K562 (cell line): Measurements from ENCODE around the gene FTO. TPM values are rescaled to one million over a fixed set of nuclear protein-coding genes. Genes with fewer than 3 reads are reported as not detected.

Experiments used
- KLF10 ChIP-seq: fragments of 250-450 bp; sonication (Bioruptor Pico); IDR thresholded peaks from 2 replicates; pipeline ENCODE4 v1.6.1; 2021; ENCODE audit warnings: matching md5 sums
- NCOA2 ChIP-seq, 2 experiments: fragments of 450-650 bp; IDR thresholded peaks; 2 replicates each; pipeline ENCODE4 v1.6.1; 2018; ENCODE audit warnings: mild to moderate bottlenecking in 2 of 2, moderate library complexity in 1 of 2; ENCODE audit not compliant: partially characterized antibody in 2 of 2
- PTRF ChIP-seq: fragments of 450-650 bp; IDR thresholded peaks from 2 replicates; pipeline ENCODE4 v1.6.1; 2016; ENCODE audit warnings: mild to moderate bottlenecking, missing genetic modification characterization, missing compliant biosample characterization
- RBM17 ChIP-seq: fragments of 200-400 bp; formaldehyde crosslinking; IDR thresholded peaks from 2 replicates; pipeline ENCODE4 v1.6.1; 2017; ENCODE audit warnings: low read depth, mild to moderate bottlenecking, low read length, borderline replicate concordance
- RBM22 ChIP-seq: fragments of 200-400 bp; formaldehyde crosslinking; IDR thresholded peaks from 2 replicates; pipeline ENCODE4 v1.6.1; 2018; ENCODE audit warnings: low read length, low read depth; ENCODE audit not compliant: poor library complexity, severe bottlenecking
- RFX1 ChIP-seq: fragments of 450-650 bp; IDR thresholded peaks from 2 replicates; pipeline ENCODE4 v1.6.1; 2016; ENCODE audit warnings: mild to moderate bottlenecking, moderate library complexity
- SIRT6 ChIP-seq: IDR thresholded peaks from one replicate; pipeline ENCODE4 v1.6.1; 2012; ENCODE audit warnings: low read depth, mild to moderate bottlenecking, control low read depth, inconsistent platforms, low read length, moderate library complexity
- SMAD1 ChIP-seq: fragments of 150-350 bp; IDR thresholded peaks from 2 replicates; pipeline ENCODE4 v1.6.1; 2014; ENCODE audit warnings: low read length, low read depth; ENCODE audit not compliant: partially characterized antibody
- TAF1 ChIP-seq: IDR thresholded peaks from 2 replicates; pipeline ENCODE4 v1.6.1; 2011; ENCODE audit warnings: mild to moderate bottlenecking, low read length, moderate library complexity; ENCODE audit not compliant: insufficient read depth, control insufficient read depth, severe bottlenecking; ENCODE audit errors: extremely low read depth
- TAF9B ChIP-seq: fragments of 450-650 bp; IDR thresholded peaks from 2 replicates; pipeline ENCODE4 v1.6.1; 2018; ENCODE audit warnings: mild to moderate bottlenecking; ENCODE audit not compliant: partially characterized antibody
- polyA plus RNA-seq, 8 experiments: library from polyadenylated mRNA; depleted of rRNA in 4 of 8; stranded (reverse) in 5 of 8; unstranded in 3 of 8; fragments of >200 nt; fragmentation: Nextera tagmentation in 2 of 8; fragmentation: Illumina TruSeq in 1 of 8; extraction: Ambion mirVana in 2 of 8; extraction: Trizol in 1 of 8; gene quantifications; 2 replicates each; pipeline versions ENCODE4 v1.2.1 to v1.2.3, GENCODE V29; 2011 to 2014; ENCODE audit warnings: inconsistent platforms in 1 of 8, missing spikeins in 1 of 8
- total RNA-seq, 7 experiments: library from RNA; depleted of rRNA in 6 of 7; stranded (reverse); fragments of >200 nt in 6 of 7; fragmentation: Illumina TruSeq in 2 of 7; extraction: Trizol in 2 of 7; gene quantifications; 2 replicates each; pipeline versions ENCODE4 v1.2.1 to v1.2.3, GENCODE V29; 2011 to 2021; ENCODE audit warnings: low replicate concordance in 1 of 7
- TF ChIP-seq, protein P1 (sequence below): fragments of 250-450 bp; sonication (Bioruptor Pico); IDR thresholded peaks from 2 replicates; pipeline ENCODE4 v1.4.0; 2020

Gene FTO
- total and polyA plus RNA-seq, 9 of the 15 experiments (the other 6 are each of a cell fraction or from before 2014, with no cell fraction given), result 11.3 to 27.7 (median 25.5) TPM

DNA sequence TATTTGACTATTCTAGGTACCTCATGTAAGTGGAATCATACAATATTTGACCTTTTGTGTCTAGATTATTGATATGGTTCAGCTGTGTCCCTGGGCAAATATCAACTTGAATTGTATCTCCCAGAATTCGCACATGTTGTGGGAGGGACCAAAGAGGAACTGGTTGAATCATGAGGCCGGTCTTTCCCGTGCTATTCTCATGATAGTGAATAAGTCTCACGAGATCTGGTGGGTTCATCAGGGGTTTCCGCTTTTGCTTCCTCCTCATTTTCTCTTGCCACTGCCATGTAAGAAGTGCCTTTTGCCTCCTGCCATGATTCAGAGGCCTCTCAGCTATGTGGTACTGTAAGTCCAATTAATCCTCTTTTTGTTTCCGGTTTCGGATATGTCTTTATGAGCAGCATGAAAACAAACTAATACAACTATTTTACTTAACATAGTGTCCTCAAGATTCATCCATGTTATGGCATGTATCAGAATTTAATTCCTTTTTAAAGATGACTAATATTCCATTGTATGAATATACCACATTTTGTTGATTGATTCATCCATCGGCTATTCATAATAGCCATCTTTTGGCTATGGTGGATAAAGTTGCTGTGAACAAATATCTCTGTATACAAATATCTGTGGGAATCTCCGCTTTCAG lies 129.1 kb downstream of the FTO start (continued):
- TF ChIP-seq RBM22, result no peak
- no peak for TF ChIP-seq SMAD1
- TF ChIP-seq TAF9B, result no peak
- no peak for TF ChIP-seq RFX1
- no peak for TF ChIP-seq SIRT6
- TF ChIP-seq PTRF (tag), result no peak
- no peak for TF ChIP-seq KLF10 (CRISPR knock-in tag)
- no peak for TF ChIP-seq TAF1
- no peak for TF ChIP-seq NCOA2 (IDR thresholded peaks at IDR 0.05; ENCODE audit: partially characterized antibody in 2 of 2)
- no peak for TF ChIP-seq RBM17
- TF ChIP-seq, protein P1, sequence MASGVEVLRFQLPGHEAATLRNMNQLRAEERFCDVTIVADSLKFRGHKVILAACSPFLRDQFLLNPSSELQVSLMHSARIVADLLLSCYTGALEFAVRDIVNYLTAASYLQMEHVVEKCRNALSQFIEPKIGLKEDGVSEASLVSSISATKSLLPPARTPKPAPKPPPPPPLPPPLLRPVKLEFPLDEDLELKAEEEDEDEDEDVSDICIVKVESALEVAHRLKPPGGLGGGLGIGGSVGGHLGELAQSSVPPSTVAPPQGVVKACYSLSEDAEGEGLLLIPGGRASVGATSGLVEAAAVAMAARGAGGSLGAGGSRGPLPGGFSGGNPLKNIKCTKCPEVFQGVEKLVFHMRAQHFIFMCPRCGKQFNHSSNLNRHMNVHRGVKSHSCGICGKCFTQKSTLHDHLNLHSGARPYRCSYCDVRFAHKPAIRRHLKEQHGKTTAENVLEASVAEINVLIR, result no peak
- TF ChIP-seq, all 486 proteins: peak for 0
